Activated CD4-positive, alpha-beta T cell treated with anti-CD3 and anti-CD28 coated beads for 36 hours (primary cell): ENCODE results near the gene EYA4. TPM values are rescaled to one million over a fixed set of nuclear protein-coding genes. Genes with fewer than 3 reads are reported as not detected.

Experiments used
- ATAC-seq: fragments of 200-7000 bp; cut with Tn5 transposase; one replicate; pipeline ENCODE4 v1.10.0; 2021; ENCODE audit warnings: mild to moderate bottlenecking, moderate library complexity
- CTCF ChIA-PET: fragments of 350-600 bp; sonication (Branson Sonifier 250); formaldehyde crosslinking; loops from one replicate; lab custom pipeline; 2021; ENCODE audit warnings: antibody characterized with exemption; lab: Charles Lee
- POLR2A ChIA-PET: fragments of 350-600 bp; sonication (Branson Sonifier 250); formaldehyde crosslinking; loops from one replicate; lab custom pipeline; 2021; ENCODE audit warnings: antibody characterized with exemption, inconsistent platforms; lab: Charles Lee
- DNase-seq: peaks from one replicate; pipeline ENCODE4 v3.0.0-alpha.2; 2020
- H3K27ac Mint-ChIP-seq: one replicate; pipeline ENCODE4 v1.8.0; 2021; ENCODE audit warnings: mixed read lengths
- H3K27me3 Mint-ChIP-seq: one replicate; pipeline ENCODE4 v1.8.0; 2021; ENCODE audit warnings: mixed read lengths
- H3K36me3 Mint-ChIP-seq: one replicate; pipeline ENCODE4 v1.8.0; 2021; ENCODE audit warnings: low read depth, mixed read lengths
- H3K4me1 Mint-ChIP-seq: one replicate; pipeline ENCODE4 v1.8.0; 2021; ENCODE audit warnings: mixed read lengths
- H3K4me3 Mint-ChIP-seq: one replicate; pipeline ENCODE4 v1.8.0; 2021; ENCODE audit warnings: mild to moderate bottlenecking, moderate library complexity, mixed read lengths
- H3K9me3 Mint-ChIP-seq: one replicate; pipeline ENCODE4 v1.8.0; 2021; ENCODE audit warnings: low read depth, mixed read lengths
- intact Hi-C, 2 experiments: fragments of 100-400 bp; cut with DNase I in 1 of 2; cut with micrococcal nuclease in 1 of 2; formaldehyde crosslinking; loops; one replicate each; pipeline versions ENCODE4 v1.14.2 to v1.15.1; 2022 to 2024; cut with DNase I, micrococcal nuclease
- total RNA-seq, 2 experiments: library from RNA; stranded (reverse); gene quantifications; one replicate each; pipeline ENCODE4 v1.2.3, GENCODE V29; 2021

Gene EYA4
- total RNA-seq, 2 experiments from 2014 or later, result not detected

GRCh38 chr6:133218852-133219251 lies 22.3 kb upstream of the EYA4 start:
- POLR2A ChIA-PET, result no interaction called here

DNA sequence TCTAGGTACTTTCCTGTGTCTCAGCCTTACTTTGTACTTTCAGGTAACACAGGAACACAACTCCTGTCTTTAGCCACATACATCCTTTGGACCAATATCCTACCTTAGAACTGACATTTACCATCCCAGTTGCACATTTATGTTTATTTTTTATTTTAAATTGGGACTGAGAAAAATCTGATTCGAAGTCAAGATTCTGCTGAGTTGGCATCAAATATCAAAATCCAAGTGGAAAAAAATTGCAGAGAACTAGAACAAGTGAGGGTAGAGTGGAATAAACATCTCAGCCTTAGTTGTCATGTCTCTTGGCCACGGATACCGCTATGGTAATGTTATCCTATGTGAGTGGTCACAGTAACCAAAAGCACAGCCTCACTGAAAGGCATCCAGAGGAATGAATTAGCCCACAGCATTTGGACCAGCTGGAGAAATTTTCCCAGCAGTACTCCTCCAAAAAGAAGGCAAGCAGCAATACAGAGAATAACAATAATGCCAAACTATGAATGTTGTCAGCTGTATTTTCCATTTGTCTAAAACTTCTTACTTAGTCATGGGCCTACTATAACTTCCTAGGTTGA lies 17.6 kb upstream of the EYA4 start:
- intact Hi-C loops, result no loop called here
- H3K9me3 Mint-ChIP-seq, result no peaks in the 10 kb centered on the region
- POLR2A ChIA-PET, result no interaction called here
- no peak overlapping the region for H3K4me3 Mint-ChIP-seq
- ATAC-seq (no peak), DNase-seq (no peak)
- CTCF ChIA-PET, result no interaction called here
- H3K36me3 Mint-ChIP-seq, result no peaks in the 10 kb centered on the region
- no peak overlapping the region for H3K27ac Mint-ChIP-seq
- H3K27me3 Mint-ChIP-seq, result peaks cover 3% of the 10 kb centered on the region
- no peaks in the 10 kb centered on the region for H3K4me1 Mint-ChIP-seq

More at GRCh38 chr6:133218852-133219251, 22.3 kb upstream of the EYA4 start:
- Mint-ChIP-seq H3K36me3 (no peaks in the 10 kb centered on the region), H3K4me3 (no peak overlapping the region), H3K27ac (no peak overlapping the region), H3K9me3 (no peaks in the 10 kb centered on the region), H3K27me3 (peaks cover 3% of the 10 kb centered on the region), H3K4me1 (no peaks in the 10 kb centered on the region)
- intact Hi-C loops, result no loop called here
- DNase-seq (no peak), ATAC-seq (no peak)
- CTCF ChIA-PET, result no interaction called here

DNA sequence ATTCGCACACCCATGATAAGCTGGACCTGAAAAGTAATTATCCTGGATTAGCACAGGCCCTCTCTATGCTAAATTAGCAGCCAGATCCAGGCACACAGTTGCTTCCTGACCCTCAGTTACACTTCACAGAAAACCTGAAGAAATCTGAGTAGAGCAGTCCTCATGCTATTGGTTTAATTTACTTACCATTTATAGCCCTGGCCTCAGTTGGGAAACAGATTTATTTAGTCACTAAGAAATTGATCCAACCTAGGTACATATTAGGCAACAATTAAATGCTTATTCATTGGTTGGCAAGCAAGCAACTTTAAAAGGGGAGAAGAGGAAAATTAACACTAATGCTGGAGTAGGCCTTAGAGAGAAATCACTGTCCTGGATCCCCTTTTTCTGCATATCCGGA lies 15.6 kb upstream of the EYA4 start:
- H3K4me3 Mint-ChIP-seq, result no peak overlapping the region
- no peak overlapping the region for H3K27ac Mint-ChIP-seq
- intact Hi-C loops, result no loop called here
- H3K27me3 Mint-ChIP-seq, result no peaks in the 10 kb centered on the region
- ChIA-PET POLR2A (no interaction called here), CTCF (no interaction called here)
- H3K4me1 Mint-ChIP-seq, result no peaks in the 10 kb centered on the region
- H3K36me3 Mint-ChIP-seq, result no peaks in the 10 kb centered on the region
- ATAC-seq (no peak), DNase-seq (no peak)
- H3K9me3 Mint-ChIP-seq, result no peaks in the 10 kb centered on the region

- ATAC-seq (no peak), DNase-seq (no peak)
- intact Hi-C loops, result no loop called here
- ChIA-PET CTCF (no interaction called here), POLR2A (no interaction called here)
- H3K27ac Mint-ChIP-seq, result no peak overlapping the region
- no peak overlapping the region for H3K4me3 Mint-ChIP-seq
- no peaks in the 10 kb centered on the region for H3K36me3 Mint-ChIP-seq
- no peaks in the 10 kb centered on the region for H3K4me1 Mint-ChIP-seq
- H3K27me3 Mint-ChIP-seq, result no peaks in the 10 kb centered on the region
- no peaks in the 10 kb centered on the region for H3K9me3 Mint-ChIP-seq
These were observed 13.8 kb upstream of the EYA4 start for GRCh38 chr6:133227344-133227743.

GRCh38 chr6:133230052-133230451 lies 11.1 kb upstream of the EYA4 start:
- no peaks in the 10 kb centered on the region for H3K36me3 Mint-ChIP-seq
- no peak overlapping the region for H3K4me3 Mint-ChIP-seq
- ATAC-seq (no peak), DNase-seq (no peak)
- ChIA-PET CTCF (no interaction called here), POLR2A (no interaction called here)
- intact Hi-C loops, result no loop called here
- no peaks in the 10 kb centered on the region for H3K4me1 Mint-ChIP-seq
- H3K27me3 Mint-ChIP-seq, result peaks cover 2% of the 10 kb centered on the region
- no peaks in the 10 kb centered on the region for H3K9me3 Mint-ChIP-seq
- no peak overlapping the region for H3K27ac Mint-ChIP-seq

DNA sequence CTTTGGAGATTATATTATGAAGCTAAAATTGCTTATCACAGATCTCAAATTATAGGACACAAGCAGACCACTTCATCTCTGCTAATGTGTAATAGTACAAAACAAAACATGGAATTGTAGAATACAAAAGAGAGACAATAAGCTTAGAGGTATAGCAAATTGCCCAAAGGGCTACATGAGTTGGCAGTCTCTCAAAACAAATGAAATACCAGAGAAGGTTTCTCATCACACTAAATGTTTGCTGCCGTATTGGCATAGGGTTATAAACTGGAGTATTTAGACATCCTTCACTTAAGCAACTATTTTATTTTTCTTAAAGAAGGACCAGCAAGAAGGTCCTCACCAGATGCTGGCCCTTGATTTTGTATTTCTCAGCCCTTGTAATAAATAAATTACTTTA lies 5.9 kb upstream of the EYA4 start:
- H3K4me1 Mint-ChIP-seq, result no peaks in the 10 kb centered on the region
- DNase-seq, result no peak
- H3K27me3 Mint-ChIP-seq, result peaks cover 9% of the 10 kb centered on the region
- ChIA-PET POLR2A (no interaction called here), CTCF (interaction anchor here (0.7 kb wide), 1 partner anchor 26 kb away, joined by 3 read pairs; no protein-coding TSS in a partner anchor)
- H3K27ac Mint-ChIP-seq, result no peak overlapping the region
- no peaks in the 10 kb centered on the region for H3K36me3 Mint-ChIP-seq
- no peak for ATAC-seq
- intact Hi-C loops, result no loop called here
- H3K9me3 Mint-ChIP-seq, result no peaks in the 10 kb centered on the region
- H3K4me3 Mint-ChIP-seq, result no peak overlapping the region

GRCh38 chr6:133236932-133237331 lies 4.2 kb upstream of the EYA4 start:
- DNase-seq, result no peak
- Mint-ChIP-seq H3K36me3 (no peaks in the 10 kb centered on the region), H3K27ac (no peak overlapping the region), H3K9me3 (no peaks in the 10 kb centered on the region), H3K4me3 (no peak overlapping the region), H3K27me3 (peaks cover 19% of the 10 kb centered on the region), H3K4me1 (no peaks in the 10 kb centered on the region)
- intact Hi-C loops, result no loop called here
- CTCF ChIA-PET, result no interaction called here
- POLR2A ChIA-PET, result no interaction called here
- no peak for ATAC-seq

- Mint-ChIP-seq H3K4me3 (no peak overlapping the region), H3K36me3 (no peaks in the 10 kb centered on the region), H3K27me3 (peaks cover 37% of the 10 kb centered on the region), H3K27ac (no peak overlapping the region), H3K9me3 (no peaks in the 10 kb centered on the region), H3K4me1 (peaks cover 10% of the 10 kb centered on the region)
- ATAC-seq, result no peak
- POLR2A ChIA-PET, result no interaction called here
- peak; percentile 6 for DNase-seq
- CTCF ChIA-PET, result no interaction called here
- intact Hi-C loops, result loop anchor here (5.0 to 10.0 kb wide), 2 partner anchors 652 to 836 kb away; partner anchors contain the start of gene MOXD1 (in 1 of the 2)
These were observed 559 bp upstream of the EYA4 start for GRCh38 chr6:133240511-133241085.

DNA sequence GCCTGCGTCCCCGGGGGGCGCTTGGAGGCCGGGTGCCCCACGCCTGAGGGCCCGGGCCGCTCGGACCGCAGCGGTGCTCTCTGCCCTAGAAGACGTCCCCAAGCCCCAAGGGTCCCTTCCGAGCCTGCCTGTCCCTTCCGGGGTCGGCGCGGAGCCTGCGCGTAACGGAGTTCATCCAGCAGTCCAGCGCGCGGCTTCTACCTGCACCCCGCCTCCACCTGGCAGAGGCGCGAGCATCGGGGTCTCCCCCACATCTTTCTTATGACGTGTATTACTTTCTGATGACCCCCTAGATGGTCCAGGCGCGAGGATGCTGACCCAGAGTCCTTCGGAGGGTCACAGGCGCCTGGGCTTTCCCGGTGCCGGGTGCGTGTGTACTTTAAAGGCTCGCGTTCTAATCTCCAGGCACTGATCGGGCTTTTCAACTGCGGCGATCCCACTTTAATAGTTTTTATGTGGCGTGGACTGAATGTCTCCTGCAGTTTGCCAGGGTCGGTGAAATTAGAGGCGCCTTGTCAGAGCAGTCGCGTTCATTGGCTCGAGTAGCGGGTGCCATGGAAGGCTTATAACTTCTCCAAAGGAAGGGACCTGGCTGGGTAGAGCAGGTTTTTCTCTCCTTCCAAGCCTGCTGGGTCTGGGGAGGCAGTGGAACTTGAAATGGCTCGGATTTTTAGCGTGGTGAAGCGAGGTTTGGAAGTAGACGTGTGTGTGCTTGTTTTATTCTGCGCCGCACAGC lies 912 bp downstream of the EYA4 start:
- no peak for ATAC-seq
- ChIA-PET CTCF (no interaction called here), POLR2A (no interaction called here)
- intact Hi-C loops, result loop anchor here (5.0 to 10.0 kb wide), 2 partner anchors 650 to 837 kb away; partner anchors contain the start of gene MOXD1 (in 1 of the 2)
- Mint-ChIP-seq H3K9me3 (no peaks in the 10 kb centered on the region), H3K36me3 (no peaks in the 10 kb centered on the region), H3K4me1 (peaks cover 10% of the 10 kb centered on the region), H3K27me3 (peaks cover 40% of the 10 kb centered on the region), H3K4me3 (no peak overlapping the region), H3K27ac (no peak overlapping the region)
- DNase-seq, result peak; percentile 9

DNA sequence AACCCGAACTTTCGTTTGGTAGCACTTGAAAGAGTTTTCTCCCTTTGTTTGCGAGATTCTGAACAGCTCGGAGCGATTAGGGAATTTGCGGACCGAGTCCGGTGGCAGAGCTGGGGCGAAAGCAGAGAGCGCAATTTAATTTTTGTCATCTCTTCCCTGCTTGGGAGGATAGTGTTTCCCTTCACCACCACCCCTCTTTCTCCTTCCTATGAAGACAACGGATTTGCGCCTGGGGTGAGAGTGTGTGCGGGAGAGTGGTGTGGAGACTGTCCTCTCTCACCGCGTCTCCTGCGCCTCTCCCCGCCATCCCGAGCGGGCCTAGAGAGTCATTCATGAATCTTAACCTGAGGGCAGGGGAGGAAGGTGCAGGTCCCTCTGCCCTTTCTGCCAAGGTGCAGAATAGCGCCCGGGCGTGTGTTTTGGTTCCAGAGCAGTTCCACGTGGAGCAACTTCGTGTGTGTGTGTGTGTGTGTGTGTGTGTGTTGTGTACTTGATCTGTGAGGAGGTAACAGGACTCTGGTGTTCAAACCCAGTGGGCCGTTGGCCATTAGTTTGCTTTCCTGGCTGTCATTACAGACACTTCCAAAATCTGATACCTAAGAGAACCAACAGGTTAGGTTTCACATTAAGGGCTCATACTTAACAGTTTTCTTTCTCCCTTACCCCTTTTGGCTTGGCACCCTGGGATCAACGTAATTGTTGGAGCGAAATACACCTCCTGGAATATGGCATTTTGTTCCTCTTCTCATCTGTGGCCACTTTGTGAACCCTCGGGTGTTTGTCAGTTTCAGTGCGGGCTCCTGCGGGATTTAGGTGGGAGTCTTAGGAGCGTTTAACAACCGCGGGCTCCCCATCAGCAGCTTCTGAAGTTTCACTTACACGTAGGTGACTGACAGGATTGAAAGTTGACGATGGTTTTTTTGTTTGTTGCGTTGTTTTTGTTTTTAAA lies 1.8 kb downstream of the EYA4 start:
- no peaks in the 10 kb centered on the region for H3K9me3 Mint-ChIP-seq
- H3K27ac Mint-ChIP-seq, result no peak overlapping the region
- ChIA-PET CTCF (interaction anchor here (0.7 kb wide), 1 partner anchor 165 kb away, joined by 3 read pairs; no protein-coding TSS in a partner anchor), POLR2A (no interaction called here)
- no peaks in the 10 kb centered on the region for H3K36me3 Mint-ChIP-seq
- intact Hi-C loops, result loop anchor here (5.0 to 10.0 kb wide), 2 partner anchors 649 to 838 kb away; partner anchors contain the start of gene MOXD1 (in 1 of the 2)
- DNase-seq (peak; percentile 8), ATAC-seq (no peak)
- peaks cover 10% of the 10 kb centered on the region for H3K4me1 Mint-ChIP-seq
- no peak overlapping the region for H3K4me3 Mint-ChIP-seq
- peaks cover 47% of the 10 kb centered on the region for H3K27me3 Mint-ChIP-seq

GRCh38 chr6:133243723-133244305 lies 2.7 kb downstream of the EYA4 start:
- H3K36me3 Mint-ChIP-seq, result no peaks in the 10 kb centered on the region
- ChIA-PET POLR2A (no interaction called here), CTCF (interaction anchor here (0.7 kb wide), 2 partner anchors 165 to 280 kb away, joined by 3 read pairs; no protein-coding TSS in a partner anchor)
- H3K4me1 Mint-ChIP-seq, result peaks cover 10% of the 10 kb centered on the region
- H3K4me3 Mint-ChIP-seq, result no peak overlapping the region
- DNase-seq, result no peak
- H3K9me3 Mint-ChIP-seq, result no peaks in the 10 kb centered on the region
- H3K27me3 Mint-ChIP-seq, result peaks cover 48% of the 10 kb centered on the region
- ATAC-seq, result no peak
- no peak overlapping the region for H3K27ac Mint-ChIP-seq
- intact Hi-C loops, result loop anchor here (5.0 to 10.0 kb wide), 2 partner anchors 648 to 839 kb away; partner anchors contain the start of gene MOXD1 (in 1 of the 2)
